Measurements from ENCODE around the gene PECR. TPM values are rescaled to one million over a fixed set of nuclear protein-coding genes. Genes with fewer than 3 reads are reported as not detected.

Gene PECR
- total and polyA plus RNA-seq, 10 of the 15 experiments (the other 5 are each of a cell fraction or from before 2014, with no cell fraction given) = 7.6 to 37.4 (median 25.7) TPM

- no peak overlapping the region for H2AFZ ChIP-seq (ENCODE audit: control insufficient read depth, low read depth, low read length)
- ChIA-PET RAD21 (ENCODE audit: unreplicated experiment) (interaction anchor here (1.1 kb wide), 1 partner anchor 9 kb away, joined by 3 read pairs; the partner anchor contains the start of genes PECR and TMEM169), CTCF (interaction anchor here (0.7 to 2.2 kb wide), 3 partner anchors 16 to 42 kb away, joined by 3 to 7 read pairs (median 4); no protein-coding TSS in a partner anchor), POLR2A (no interaction called here), SMC1A (ENCODE audit: uncharacterized antibody, unreplicated experiment) (interaction anchor here (1.2 to 2.2 kb wide), 4 partner anchors 14 to 42 kb away, joined by 3 to 9 read pairs (median 4); no protein-coding TSS in a partner anchor)
- ATAC-seq = no peak
- H3K27ac ChIP-seq (ENCODE audit: control insufficient read depth, insufficient read depth) = no peak overlapping the region
- DNase-seq (ENCODE audit: low read depth, low spot score) = no peak
- H3K27me3 ChIP-seq (replicated peaks in 1 of 2; ENCODE audit: control insufficient read depth in 2 of 2, insufficient read depth in 2 of 2, low read length in 1 of 2) = no peaks in the 10 kb centered on the region
- in situ Hi-C loops (cut with MboI) (no loop called here), intact Hi-C loops (cut with micrococcal nuclease; ENCODE audit: unreplicated experiment) (no loop called here)
- H3K4me1 ChIP-seq (ENCODE audit: control insufficient read depth, insufficient read depth, low read length) = no peaks in the 10 kb centered on the region
- no peak for FAIRE-seq
- no peaks in the 10 kb centered on the region for H4K20me1 ChIP-seq (ENCODE audit: control insufficient read depth, insufficient read depth)
- H3K36me3 ChIP-seq (ENCODE audit: control insufficient read depth in 2 of 2, insufficient read depth in 2 of 2, low read length in 1 of 2) = no peaks in the 10 kb centered on the region; a peak in 1 of 4 replicates
- H3K79me2 ChIP-seq (ENCODE audit: control insufficient read depth, insufficient read depth, low read length) = no peaks in the 10 kb centered on the region
- no TSS peak for BruUV-seq (replicated peaks)
- no peaks in the 10 kb centered on the region for H3K9me3 ChIP-seq (replicated peaks; ENCODE audit: control insufficient read depth, insufficient read depth, low read length)
- no peak overlapping the region for H3K4me2 ChIP-seq (ENCODE audit: control insufficient read depth, insufficient read depth)
- H3K9ac ChIP-seq (ENCODE audit: control insufficient read depth, insufficient read depth, low read length) = no peak overlapping the region
- H3K4me3 ChIP-seq = no peak overlapping the region
- TF ChIP-seq, protein P1, sequence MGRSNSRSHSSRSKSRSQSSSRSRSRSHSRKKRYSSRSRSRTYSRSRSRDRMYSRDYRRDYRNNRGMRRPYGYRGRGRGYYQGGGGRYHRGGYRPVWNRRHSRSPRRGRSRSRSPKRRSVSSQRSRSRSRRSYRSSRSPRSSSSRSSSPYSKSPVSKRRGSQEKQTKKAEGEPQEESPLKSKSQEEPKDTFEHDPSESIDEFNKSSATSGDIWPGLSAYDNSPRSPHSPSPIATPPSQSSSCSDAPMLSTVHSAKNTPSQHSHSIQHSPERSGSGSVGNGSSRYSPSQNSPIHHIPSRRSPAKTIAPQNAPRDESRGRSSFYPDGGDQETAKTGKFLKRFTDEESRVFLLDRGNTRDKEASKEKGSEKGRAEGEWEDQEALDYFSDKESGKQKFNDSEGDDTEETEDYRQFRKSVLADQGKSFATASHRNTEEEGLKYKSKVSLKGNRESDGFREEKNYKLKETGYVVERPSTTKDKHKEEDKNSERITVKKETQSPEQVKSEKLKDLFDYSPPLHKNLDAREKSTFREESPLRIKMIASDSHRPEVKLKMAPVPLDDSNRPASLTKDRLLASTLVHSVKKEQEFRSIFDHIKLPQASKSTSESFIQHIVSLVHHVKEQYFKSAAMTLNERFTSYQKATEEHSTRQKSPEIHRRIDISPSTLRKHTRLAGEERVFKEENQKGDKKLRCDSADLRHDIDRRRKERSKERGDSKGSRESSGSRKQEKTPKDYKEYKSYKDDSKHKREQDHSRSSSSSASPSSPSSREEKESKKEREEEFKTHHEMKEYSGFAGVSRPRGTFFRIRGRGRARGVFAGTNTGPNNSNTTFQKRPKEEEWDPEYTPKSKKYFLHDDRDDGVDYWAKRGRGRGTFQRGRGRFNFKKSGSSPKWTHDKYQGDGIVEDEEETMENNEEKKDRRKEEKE (IDR thresholded peaks at IDR 0.05) = no peak
- TF ChIP-seq, protein P2, sequence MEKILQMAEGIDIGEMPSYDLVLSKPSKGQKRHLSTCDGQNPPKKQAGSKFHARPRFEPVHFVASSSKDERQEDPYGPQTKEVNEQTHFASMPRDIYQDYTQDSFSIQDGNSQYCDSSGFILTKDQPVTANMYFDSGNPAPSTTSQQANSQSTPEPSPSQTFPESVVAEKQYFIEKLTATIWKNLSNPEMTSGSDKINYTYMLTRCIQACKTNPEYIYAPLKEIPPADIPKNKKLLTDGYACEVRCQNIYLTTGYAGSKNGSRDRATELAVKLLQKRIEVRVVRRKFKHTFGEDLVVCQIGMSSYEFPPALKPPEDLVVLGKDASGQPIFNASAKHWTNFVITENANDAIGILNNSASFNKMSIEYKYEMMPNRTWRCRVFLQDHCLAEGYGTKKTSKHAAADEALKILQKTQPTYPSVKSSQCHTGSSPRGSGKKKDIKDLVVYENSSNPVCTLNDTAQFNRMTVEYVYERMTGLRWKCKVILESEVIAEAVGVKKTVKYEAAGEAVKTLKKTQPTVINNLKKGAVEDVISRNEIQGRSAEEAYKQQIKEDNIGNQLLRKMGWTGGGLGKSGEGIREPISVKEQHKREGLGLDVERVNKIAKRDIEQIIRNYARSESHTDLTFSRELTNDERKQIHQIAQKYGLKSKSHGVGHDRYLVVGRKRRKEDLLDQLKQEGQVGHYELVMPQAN (conservative IDR thresholded peaks at IDR 0.05) = no peak
- TF ChIP-seq, protein P3, sequence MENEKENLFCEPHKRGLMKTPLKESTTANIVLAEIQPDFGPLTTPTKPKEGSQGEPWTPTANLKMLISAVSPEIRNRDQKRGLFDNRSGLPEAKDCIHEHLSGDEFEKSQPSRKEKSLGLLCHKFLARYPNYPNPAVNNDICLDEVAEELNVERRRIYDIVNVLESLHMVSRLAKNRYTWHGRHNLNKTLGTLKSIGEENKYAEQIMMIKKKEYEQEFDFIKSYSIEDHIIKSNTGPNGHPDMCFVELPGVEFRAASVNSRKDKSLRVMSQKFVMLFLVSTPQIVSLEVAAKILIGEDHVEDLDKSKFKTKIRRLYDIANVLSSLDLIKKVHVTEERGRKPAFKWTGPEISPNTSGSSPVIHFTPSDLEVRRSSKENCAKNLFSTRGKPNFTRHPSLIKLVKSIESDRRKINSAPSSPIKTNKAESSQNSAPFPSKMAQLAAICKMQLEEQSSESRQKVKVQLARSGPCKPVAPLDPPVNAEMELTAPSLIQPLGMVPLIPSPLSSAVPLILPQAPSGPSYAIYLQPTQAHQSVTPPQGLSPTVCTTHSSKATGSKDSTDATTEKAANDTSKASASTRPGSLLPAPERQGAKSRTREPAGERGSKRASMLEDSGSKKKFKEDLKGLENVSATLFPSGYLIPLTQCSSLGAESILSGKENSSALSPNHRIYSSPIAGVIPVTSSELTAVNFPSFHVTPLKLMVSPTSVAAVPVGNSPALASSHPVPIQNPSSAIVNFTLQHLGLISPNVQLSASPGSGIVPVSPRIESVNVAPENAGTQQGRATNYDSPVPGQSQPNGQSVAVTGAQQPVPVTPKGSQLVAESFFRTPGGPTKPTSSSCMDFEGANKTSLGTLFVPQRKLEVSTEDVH (IDR thresholded peaks at IDR 0.05; ENCODE audit: low read depth, partially characterized antibody) = no peak
- no peak for TF ChIP-seq IRF4 (IDR thresholded peaks at IDR 0.05; ENCODE audit: low read depth, low read length)
- no peak for TF ChIP-seq CHD4 (IDR thresholded peaks at IDR 0.05)
- TF ChIP-seq, protein P4, sequence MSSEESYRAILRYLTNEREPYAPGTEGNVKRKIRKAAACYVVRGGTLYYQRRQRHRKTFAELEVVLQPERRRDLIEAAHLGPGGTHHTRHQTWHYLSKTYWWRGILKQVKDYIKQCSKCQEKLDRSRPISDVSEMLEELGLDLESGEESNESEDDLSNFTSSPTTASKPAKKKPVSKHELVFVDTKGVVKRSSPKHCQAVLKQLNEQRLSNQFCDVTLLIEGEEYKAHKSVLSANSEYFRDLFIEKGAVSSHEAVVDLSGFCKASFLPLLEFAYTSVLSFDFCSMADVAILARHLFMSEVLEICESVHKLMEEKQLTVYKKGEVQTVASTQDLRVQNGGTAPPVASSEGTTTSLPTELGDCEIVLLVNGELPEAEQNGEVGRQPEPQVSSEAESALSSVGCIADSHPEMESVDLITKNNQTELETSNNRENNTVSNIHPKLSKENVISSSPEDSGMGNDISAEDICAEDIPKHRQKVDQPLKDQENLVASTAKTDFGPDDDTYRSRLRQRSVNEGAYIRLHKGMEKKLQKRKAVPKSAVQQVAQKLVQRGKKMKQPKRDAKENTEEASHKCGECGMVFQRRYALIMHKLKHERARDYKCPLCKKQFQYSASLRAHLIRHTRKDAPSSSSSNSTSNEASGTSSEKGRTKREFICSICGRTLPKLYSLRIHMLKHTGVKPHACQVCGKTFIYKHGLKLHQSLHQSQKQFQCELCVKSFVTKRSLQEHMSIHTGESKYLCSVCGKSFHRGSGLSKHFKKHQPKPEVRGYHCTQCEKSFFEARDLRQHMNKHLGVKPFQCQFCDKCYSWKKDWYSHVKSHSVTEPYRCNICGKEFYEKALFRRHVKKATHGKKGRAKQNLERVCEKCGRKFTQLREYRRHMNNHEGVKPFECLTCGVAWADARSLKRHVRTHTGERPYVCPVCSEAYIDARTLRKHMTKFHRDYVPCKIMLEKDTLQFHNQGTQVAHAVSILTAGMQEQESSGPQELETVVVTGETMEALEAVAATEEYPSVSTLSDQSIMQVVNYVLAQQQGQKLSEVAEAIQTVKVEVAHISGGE (CRISPR knock-in tag; IDR thresholded peaks at IDR 0.05) = no peak
- TF ChIP-seq SUZ12 (IDR thresholded peaks at IDR 0.05; ENCODE audit: unreplicated experiment) = no peak
- TF ChIP-seq, protein P5, sequence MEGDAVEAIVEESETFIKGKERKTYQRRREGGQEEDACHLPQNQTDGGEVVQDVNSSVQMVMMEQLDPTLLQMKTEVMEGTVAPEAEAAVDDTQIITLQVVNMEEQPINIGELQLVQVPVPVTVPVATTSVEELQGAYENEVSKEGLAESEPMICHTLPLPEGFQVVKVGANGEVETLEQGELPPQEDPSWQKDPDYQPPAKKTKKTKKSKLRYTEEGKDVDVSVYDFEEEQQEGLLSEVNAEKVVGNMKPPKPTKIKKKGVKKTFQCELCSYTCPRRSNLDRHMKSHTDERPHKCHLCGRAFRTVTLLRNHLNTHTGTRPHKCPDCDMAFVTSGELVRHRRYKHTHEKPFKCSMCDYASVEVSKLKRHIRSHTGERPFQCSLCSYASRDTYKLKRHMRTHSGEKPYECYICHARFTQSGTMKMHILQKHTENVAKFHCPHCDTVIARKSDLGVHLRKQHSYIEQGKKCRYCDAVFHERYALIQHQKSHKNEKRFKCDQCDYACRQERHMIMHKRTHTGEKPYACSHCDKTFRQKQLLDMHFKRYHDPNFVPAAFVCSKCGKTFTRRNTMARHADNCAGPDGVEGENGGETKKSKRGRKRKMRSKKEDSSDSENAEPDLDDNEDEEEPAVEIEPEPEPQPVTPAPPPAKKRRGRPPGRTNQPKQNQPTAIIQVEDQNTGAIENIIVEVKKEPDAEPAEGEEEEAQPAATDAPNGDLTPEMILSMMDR (IDR thresholded peaks at IDR 0.05 in 2 of 3, conservative IDR thresholded peaks at IDR 0.05 in 1 of 3; ENCODE audit: control insufficient read depth in 2 of 3, extremely low read depth in 1 of 3, insufficient read depth in 1 of 3, low read depth in 3 of 3, low read length in 3 of 3) = no peak
- TF ChIP-seq POLR2AphosphoS2 (IDR thresholded peaks at IDR 0.05; ENCODE audit: low read depth, low read length) = no peak
- no peak for TF ChIP-seq WRNIP1 (IDR thresholded peaks at IDR 0.05; ENCODE audit: borderline replicate concordance, low read depth, low read length)
Measured at GRCh38 chr2:216072473-216072872, 9.1 kb downstream of the PECR start.

All from GM12878 (cell line).